Stimulated activated CD4-positive, alpha-beta T cell treated with anti-CD3 and anti-CD28 coated beads, Interleukin-2, amount 100 ng/mL, for 24 hours (primary cell): ENCODE results near the gene MAVS.
A peak's percentile ranks its signal among the peaks of the same experiment; 100 is the strongest.

Experiments used
- DNase-seq, 2 donors: peaks; one replicate each; pipeline ENCODE4 v3.0.0-alpha.2; 2020

Gene MAVS

DNA sequence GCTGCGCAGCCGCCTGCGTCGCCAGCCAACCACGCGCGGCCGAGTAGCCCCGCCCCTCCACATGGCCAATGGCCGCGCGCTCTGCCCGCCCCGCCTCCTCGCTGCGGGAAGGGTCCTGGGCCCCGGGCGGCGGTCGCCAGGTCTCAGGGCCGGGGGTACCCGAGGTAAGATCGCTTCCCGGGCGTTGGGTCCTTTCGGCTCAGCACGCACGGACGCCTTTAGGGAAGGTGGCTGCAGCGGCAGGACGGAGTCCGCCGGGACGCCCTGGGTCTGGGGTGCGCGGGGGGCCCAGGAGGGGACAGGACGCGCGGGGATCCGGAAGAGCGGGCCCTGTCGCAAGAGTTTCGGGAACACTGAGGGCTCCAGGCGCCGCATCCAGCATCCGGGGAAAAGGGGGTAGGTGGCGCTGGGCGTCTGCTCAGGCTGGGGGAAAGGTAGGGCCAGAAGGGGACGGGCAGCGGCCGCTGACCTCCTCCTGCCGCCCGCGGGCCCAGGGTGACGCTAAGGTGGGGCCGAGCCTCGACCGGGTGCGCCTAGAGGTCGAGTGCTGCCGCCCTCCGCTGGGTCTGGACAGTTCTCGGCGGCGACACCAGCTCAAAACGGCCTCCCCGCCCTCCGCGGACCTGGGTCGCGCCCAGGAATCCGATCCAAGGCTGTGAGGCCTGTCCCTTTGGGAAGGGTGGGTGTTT, at the start of gene MAVS:
TSS of gene MAVS (plus strand) at position 95 of the 689 bp plus-strand sequence. CDS start 7,791 bp downstream, outside the sequence.
- peak; percentile 89 to 92 for DNase-seq

DNA sequence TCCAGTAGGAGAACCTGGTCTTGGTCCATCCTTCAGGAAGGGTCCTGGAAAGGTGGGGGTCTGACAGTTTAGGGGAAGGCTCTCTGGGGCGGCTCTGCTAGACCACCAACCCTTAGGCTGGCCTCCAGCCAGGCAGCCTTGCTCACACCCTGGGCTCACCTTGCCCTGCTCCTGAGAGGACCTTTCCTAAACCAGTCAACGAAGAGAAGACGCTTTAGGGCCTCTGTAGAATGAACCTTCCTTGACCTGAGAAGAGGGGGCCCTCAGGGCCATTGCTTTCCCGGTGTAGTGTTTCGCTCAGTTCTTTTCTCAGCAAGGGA, 49.4 kb upstream of the MAVS start:
- DNase-seq: no peak

DNA sequence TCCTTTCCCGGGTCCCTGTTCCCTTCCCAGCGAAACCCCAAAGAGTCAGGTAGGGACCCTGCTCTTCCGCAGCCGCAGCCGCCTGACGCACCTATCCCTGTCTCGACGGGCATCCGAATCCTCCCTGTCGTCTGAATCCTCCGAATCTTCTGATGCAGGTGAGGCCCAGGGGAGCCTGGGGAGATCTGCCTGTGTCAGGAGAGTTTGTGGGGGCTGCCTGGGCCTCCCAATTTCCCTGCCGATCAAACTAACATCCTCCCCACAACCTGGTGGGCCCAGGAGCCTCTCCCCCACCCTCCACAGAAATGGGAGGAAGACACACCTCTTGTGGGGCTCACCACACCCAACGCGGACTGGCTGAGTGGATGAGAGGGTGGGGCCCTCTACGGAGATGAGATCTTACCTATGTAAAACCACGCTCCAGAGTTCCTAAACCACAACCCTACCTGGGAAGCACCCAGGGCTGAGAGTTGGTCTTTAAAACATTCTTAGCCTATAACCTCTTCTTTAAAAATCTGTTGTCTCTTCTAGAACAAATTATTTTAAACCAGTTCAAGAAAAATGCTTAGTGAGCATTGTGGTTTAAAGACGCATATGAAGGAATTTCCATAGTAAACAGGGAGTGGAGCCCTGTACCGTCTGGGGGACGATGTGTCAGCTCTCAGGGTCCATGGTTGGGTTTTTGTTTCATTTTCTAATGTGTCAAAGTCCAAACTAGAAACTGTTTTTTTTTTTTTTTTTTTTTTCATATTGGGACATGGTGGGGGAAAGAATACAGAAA, 48.9 kb upstream of the MAVS start:
- peak; percentile 52 to 58 for DNase-seq

DNA sequence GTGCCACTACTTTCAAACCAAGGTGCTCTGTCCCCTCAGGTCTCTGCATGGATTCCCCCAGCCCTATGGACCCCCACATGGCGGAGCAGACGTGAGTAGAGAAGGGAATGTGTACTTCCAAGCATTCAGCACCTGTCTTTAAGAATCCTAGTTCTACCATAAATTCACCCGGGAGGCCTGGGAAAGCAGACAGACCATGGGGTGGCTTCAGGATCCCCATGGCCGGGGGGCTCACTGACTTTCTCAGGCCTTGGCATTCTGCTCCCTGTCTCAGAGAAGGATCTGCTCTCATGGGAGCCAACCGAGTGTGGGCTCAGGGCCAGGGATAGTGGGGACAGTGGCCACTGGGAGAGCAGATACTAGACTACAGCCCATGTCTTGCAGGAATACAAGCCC, 48.3 kb upstream of the MAVS start:
- DNase-seq: no peak

DNA sequence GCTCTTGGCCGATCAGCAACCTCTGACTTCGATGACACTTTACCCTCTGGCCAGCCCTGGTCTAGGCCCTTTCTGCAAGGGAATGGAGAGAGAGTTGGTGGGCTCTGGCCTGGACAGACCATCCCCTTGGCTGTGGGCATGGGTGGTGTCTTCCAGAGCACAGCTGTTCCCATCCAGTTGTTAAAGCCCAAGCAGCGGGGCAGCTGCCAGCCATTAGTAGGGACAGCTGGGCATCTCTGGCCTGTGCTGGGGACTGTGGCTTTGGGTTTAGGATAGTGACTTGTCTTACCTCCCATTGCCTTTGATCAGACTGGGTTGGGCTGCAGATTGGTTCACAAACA, 47.8 kb upstream of the MAVS start:
- no peak for DNase-seq

DNA sequence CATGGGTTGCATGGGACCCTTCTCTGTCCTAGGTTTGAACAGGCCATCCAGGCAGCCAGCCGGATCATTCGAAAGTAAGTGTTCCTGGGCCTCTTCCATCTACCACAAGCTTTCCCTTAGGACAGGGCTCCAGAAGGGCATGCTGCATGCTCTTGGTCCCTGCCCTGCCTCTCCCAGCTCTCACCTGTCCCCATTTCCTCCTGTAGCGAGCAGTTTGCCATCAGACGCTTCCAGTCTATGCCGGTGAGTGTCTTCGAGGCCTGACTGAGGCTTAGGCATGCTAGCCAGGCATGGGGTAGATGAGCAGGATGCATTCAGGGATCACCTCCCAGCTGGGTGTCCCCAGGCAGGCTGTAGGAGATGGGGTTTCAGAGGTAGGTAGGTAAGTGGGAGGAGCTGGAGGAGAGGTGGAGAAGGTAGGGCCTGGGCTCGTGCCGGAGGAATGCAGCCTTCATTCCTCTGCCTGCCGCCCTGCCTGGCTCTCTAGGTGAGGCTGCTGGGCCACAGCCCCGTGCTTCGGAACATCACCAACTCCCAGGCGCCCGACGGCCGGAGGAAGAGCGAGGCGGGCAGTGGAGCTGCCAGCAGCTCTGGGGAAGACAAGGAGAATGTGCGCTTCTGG, 46.3 kb upstream of the MAVS start:
- DNase-seq: no peak

DNA sequence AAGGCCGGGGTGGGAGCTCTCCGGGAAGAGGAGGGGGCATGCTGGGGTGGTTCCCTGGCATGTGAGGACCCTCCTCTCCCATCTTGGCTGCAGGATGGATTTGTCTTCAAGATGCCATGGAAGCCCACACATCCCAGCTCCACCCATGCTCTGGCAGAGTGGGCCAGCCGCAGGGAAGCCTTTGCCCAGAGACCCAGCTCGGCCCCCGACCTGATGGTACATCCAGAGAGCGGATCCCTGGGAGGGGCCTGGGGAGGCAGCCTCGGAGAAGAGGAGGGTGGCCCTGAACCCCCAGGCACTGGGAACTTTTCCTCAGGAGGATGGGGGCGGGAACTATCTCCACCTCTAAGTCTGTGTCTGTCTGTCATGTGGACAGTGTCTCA, 45.8 kb upstream of the MAVS start:
- DNase-seq: no peak

DNA sequence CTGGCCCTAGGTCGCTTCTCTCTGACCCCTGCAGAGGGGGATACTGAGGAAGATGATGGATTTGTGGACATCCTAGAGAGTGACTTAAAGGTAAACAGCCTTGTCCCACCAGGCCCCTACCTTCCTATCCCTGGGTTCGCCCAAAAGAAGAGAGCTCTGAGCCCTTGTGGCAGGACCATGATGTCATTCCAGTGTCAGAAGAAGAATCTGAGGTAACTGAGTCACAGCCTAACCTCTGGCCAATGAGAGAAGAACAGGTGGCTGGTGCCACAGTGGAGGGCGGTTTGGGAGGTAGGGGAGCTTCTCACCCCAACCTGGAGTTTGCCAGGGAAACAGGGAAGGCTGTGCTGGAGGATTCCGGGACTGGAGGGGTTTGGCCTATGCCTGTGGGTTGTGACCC, 45.3 kb upstream of the MAVS start:
- no peak for DNase-seq

DNA sequence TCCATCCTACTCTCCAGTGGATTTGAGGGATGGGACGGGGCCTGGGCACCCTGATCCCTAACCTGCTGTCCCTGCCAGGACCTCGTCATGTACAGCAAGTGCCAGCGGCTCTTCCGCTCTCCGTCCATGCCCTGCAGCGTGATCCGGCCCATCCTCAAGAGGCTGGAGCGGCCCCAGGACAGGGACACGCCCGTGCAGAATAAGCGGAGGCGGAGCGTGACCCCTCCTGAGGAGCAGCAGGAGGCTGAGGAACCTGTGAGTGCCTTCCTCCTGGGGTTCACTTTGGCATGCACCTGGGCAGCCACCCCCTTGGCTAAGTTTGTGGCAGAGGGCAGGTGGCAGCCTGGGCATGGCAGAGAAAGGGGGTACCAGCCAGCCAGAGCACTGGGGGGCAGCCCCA, 44.8 kb upstream of the MAVS start:
- DNase-seq: no peak

DNA sequence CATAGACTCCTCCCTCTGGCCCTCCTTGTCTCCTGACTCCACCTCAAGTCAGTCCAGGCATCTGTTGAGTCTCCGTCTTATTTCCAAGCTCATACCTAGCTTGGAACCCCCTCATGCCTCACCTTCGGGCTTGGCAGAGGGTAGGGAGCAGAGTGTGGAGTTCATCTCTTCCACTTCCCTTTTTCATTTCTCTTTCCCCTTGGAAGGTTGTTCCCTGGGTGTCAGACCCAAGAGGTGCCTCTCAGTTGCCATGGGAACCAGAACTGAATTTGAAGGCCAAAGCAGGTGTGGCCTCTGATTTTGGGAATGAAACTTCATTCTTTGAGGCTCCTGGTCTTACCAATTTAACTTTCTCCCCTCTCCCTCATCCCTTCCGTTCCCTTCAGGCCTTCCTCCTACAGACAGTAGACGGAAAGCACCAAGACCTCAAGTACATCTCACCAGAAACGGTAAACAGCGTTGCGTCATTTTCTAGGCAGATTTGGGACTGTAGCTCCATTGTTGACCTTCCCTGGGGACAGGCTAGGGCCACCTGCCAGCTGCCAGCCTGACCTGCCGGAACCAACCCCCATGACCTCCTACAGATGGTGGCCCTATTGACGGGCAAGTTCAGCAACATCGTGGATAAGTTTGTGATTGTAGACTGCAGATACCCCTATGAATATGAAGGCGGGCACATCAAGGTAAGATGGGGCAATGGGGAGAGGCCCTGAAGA, 44.0 kb upstream of the MAVS start:
- no peak for DNase-seq

DNA sequence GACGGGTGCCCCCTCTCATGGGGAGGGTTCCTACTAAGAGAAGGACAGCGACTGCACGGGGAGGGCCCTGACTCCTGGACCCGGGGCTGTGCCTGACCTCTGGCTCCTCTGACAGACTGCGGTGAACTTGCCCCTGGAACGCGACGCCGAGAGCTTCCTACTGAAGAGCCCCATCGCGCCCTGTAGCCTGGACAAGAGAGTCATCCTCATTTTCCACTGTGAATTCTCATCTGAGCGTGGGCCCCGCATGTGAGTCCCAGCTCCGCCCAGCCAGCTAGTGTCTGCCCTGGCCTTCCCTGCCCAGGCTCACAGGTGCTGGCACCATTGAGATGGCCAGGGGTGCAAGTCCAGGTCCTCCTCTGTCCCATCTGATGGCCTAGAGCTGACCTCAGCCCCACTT, 43.3 kb upstream of the MAVS start:
- DNase-seq: no peak

DNA sequence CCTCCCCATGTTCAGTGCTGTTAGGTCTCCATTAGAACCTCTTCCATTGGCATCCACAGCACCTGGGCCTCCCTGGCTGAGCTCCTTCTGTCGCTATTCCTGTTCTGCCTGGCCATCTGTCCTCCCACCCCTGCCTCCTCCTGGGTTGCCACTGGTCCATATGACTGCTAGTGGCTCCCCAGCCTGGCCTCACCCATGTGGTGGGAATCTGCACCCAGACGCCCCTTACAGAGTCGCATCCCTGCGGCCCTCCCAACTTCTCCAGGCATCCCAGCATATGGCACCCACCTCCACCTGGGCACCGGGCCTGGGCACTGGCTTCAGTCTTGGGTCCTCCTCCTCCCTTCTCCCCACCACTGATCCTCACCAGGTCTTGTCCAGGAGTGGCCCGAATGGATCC, 42.8 kb upstream of the MAVS start:
- DNase-seq: no peak

DNA sequence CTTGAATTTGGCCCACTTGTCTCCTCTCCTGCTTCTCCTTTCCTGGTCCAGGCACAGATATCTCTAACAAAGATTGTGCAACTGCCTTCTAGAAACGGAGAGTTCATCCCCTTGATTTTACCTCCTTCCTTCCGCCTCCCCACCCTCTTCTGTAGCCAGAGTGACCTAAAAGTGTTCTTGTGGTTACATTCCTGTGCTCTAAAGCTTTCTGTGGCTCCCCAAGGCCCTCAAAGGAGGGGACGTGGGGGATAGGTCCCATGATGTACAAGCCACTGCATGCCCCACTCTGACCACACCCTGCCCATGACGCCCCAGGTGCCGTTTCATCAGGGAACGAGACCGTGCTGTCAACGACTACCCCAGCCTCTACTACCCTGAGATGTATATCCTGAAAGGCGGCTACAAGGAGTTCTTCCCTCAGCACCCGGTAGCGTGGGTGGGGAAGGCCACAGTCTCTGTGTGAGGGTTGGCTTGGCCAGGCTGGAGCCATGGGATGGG, 42.3 kb upstream of the MAVS start:
- DNase-seq: no peak

DNA sequence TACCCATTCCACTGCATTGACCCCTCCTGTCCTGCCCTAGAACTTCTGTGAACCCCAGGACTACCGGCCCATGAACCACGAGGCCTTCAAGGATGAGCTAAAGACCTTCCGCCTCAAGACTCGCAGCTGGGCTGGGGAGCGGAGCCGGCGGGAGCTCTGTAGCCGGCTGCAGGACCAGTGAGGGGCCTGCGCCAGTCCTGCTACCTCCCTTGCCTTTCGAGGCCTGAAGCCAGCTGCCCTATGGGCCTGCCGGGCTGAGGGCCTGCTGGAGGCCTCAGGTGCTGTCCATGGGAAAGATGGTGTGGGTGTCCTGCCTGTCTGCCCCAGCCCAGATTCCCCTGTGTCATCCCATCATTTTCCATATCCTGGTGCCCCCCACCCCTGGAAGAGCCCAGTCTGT, 41.9 kb upstream of the MAVS start:
- DNase-seq: no peak

DNA sequence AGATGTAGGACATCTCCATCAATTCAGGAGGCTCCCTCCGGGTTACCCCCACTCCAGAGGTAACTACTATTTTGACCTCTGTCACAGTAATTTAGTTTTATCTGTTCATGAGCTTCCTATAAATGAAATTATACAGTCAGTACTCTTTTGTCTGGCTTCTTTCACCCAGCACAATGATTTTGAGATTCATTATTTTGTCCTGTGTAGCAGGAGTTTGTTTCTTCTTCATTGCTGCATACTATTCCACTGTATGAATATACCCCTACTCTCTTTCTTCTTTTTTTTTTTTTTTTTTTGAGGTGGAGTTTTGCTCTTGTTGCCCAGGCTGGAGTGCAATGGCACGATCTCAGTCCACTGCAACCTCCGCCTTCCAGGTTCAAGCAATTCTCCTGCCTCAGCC, 38.1 kb upstream of the MAVS start:
- no peak for DNase-seq

DNA sequence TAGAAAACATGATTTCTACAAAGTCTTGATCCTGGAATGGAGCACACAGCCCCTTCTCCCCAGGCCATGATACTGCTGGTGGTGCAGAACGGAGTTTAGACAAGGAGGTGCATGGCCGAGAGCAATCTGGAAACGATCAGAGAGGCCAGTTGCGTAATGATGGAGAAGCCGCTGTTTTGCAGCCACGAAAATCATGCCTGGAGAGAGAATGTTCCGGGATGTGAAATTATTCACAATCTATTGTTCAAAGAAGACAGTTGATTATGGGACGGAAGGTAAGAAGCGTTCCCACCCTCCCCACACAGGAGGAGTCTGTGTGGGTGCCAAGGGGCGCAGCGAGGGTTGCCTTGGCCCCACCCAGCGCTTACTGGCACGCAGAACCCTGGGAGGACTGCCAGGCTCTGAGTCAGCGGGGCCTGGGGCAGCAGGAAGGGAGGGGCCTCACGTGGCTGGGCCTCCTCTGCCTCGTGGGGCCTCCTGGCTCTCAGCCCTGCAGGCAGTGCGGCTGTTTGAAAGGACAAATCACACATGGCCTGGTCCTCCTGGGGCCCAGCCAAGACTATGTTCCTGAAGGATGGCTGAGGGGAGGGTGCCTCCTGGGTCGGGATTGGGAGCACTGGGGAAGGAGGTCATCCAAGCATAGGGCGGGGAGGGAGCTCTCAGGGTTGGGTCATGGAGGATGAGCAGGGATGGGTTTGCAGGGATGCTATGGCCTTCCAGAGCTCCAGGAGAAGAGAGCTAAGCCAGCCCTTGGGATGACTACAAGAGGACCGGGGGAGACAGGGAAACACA, 35.0 kb upstream of the MAVS start:
- peak; percentile 91 to 93 for DNase-seq

DNA sequence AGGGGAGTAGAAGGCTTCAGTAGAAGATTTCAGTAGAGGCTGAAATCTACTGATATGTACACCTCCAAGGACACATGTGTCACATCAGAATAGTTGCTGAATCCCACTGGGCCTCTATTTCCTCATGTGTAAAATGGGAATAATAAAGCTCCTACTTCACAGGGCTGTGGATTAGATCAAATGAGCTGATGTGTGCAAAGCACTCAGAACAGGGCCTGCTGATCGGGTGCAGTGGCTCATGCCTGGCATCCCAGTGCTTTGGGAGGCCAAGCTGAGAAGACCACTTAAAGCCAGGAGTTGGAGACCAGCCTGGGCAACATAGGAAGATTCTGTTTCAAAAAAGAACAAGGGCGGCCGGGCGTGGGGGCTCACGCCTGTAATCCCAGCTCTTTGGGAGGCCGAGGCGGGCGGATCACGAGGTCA, 34.4 kb upstream of the MAVS start:
- no peak for DNase-seq

DNA sequence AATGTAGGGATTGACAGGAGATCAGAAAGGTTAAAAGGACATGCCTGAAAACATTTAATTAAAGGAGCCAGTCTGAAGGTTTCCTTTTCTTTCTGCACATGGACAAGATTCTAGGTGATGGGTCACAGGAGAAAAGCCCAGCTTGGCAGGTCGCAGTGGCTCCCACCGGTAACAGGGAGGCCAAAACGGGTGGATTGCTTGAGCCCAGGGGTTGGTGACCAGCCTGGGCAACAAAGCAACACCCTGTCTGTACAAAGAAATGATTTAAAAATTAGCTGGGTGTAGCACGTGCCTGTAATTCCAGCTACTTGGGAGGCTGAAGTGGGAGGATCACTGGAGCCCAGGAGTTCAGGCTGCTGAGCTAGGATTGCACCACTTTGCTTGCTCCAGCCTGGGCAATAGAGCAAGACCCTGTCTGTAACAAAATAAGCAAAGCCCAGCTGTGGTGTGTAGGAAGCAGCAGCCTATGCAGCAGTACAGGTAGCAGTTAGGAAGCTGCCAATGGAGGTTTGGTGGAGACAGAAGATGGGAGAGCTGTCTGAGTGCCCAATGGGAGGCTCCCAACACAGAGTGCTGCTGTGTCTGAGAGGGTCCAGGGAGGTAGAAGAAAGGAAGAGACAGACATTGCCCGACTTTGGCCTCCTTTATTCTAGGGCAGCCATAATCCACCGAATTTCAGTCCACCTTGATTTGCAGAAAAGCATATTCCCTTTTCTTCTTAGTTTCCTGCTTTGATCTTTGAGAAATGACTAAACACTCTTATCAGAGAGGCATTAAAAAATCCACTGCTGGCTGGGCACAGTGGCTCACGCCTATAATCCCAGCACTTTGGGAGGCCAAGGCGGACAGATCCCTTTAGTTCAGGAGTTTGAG, 33.4 kb upstream of the MAVS start:
- no peak for DNase-seq

DNA sequence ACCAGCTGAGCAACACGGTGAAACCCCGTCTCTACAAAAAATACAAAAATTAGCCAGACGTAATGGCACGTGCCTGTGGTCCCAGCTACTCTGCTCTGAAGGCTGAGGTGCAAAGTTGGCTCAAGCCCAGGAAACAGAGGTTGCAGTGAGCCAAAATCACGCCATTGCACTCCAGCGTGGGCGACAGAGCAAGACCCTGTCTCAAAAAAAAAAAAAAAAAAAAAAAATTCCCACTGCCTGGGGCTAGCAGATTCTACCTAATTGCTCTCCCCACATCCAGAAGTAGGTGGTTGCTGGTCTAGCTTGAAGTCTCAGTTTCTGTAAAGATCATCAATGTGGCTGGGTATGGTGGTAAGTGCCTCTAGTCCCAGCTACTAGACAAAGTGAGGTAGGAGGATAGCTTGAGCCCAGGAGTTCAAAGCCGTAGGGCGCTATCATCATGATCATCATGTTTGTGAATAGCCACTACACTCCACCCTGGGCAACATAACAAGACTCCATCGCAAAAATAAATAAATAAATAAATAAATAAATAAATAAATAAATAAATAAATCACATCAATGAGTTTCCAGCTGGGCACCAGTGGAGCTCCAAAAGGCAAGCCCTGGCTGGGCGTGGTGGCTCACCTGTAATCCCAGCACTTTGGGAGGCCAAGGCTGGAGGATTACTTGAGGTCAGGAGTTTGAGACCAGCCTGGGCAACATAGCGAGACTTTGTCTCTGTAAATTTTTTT, 32.6 kb upstream of the MAVS start:
- no peak for DNase-seq

DNA sequence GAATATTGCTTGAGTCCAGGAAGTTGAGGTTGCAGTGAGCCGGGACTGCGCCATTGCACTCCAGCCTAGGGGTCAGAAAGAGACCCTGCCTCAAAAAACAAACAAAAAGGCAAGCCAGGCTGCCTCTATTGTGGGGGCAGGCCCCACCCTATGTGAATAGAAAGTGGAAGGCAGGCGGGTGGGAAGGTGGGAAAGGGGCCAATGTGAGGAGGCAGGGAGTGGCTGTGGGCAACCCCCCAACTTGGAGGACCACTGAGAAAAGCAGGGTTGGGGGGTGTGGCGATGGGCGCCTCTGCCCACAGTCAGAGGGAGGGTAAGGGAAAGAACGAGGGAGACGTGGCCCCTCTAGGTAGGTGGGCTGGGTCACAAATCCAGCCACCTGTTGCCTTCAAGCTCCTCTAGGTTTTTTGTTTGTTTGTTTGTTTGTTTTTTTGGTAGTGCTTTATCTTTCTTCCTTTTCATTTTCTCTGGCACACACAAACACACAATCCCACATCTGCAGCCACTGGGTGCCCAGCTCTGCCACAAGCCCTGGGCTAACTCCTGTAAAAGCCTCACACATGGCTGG, 31.6 kb upstream of the MAVS start:
- no peak for DNase-seq
